HEK293 (cell line): ENCODE data around the gene PDLIM7.

Experiments
- GLI4 ChIP-seq: fragments of 450-650 bp; formaldehyde crosslinking; IDR thresholded peaks from 2 replicates; pipeline ENCODE4 v1.5.1; 2016; ENCODE audit warnings: missing biosample characterization, missing genetic modification characterization
- PBX3 ChIP-seq: sonication (generic); formaldehyde crosslinking; IDR thresholded peaks from 2 replicates; pipeline ENCODE4 v1.8.1; 2022; ENCODE audit warnings: mild to moderate bottlenecking, moderate library complexity, missing genetic modification reagents
- TCF7L2 ChIP-seq: IDR thresholded peaks from 2 replicates; pipeline ENCODE4 v1.6.1; 2011; ENCODE audit warnings: low read depth, mild to moderate bottlenecking, inconsistent platforms, low read length, moderate library complexity, borderline replicate concordance
- ZBTB21 ChIP-seq: fragments of 450-650 bp; formaldehyde crosslinking; IDR thresholded peaks from 2 replicates; pipeline ENCODE4 v1.5.1; 2017; ENCODE audit warnings: missing biosample characterization, missing genetic modification characterization
- ZNF311 ChIP-seq: fragments of 450-650 bp; formaldehyde crosslinking; IDR thresholded peaks from 2 replicates; pipeline ENCODE4 v1.5.1; 2017; ENCODE audit warnings: missing biosample characterization, missing genetic modification characterization, borderline replicate concordance
- ZNF354C ChIP-seq: fragments of 450-650 bp; formaldehyde crosslinking; IDR thresholded peaks from 2 replicates; pipeline ENCODE4 v1.5.1; 2016; ENCODE audit warnings: missing biosample characterization, missing genetic modification characterization, low read depth, borderline replicate concordance
- ZNF776 ChIP-seq: fragments of 450-650 bp; formaldehyde crosslinking; IDR thresholded peaks from 2 replicates; pipeline ENCODE4 v1.5.0; 2017; ENCODE audit warnings: missing biosample characterization, missing genetic modification characterization, borderline replicate concordance
- ZSCAN18 ChIP-seq: fragments of 450-650 bp; formaldehyde crosslinking; IDR thresholded peaks from 2 replicates; pipeline ENCODE4 v1.5.1; 2016; ENCODE audit warnings: missing biosample characterization, missing genetic modification characterization
- TF ChIP-seq, protein P1 (sequence below): fragments of 450-650 bp; formaldehyde crosslinking; IDR thresholded peaks from 2 replicates; pipeline ENCODE4 v1.5.1; 2016; ENCODE audit warnings: missing biosample characterization, missing genetic modification characterization
- TF ChIP-seq, protein P2 (sequence below): fragments of 450-650 bp; formaldehyde crosslinking; IDR thresholded peaks from 2 replicates; pipeline ENCODE4 v1.5.1; 2016; ENCODE audit warnings: missing biosample characterization, missing genetic modification characterization, low read depth
- TF ChIP-seq, protein P3 (sequence below): fragments of 450-650 bp; formaldehyde crosslinking; IDR thresholded peaks from 2 replicates; pipeline ENCODE4 v1.5.1; 2016; ENCODE audit warnings: missing biosample characterization, missing genetic modification characterization

DNA sequence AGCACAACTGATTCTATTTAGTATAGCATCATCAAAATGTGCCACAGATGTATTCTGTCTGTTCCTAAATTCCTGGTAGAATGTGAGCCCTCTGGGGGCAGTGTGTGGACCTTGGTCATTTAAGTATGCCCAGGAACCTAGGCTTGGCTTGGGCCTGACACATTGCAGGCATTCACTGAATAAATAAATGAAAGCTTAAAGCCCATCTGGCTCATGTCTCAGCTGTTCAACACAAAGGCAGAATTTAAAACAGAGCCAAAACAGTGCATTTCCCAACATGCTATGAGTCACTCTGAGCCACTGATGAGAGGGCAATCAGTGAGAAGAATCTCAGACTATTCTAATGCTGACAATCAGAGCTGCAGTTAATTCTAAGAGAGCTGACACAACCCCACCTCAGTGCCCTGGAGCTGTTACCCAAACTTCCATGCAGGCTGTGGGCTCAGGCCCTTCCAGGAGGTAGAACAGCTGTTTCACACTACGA lies 48.9 kb upstream of the PDLIM7 start:
- TF ChIP-seq, protein P1, sequence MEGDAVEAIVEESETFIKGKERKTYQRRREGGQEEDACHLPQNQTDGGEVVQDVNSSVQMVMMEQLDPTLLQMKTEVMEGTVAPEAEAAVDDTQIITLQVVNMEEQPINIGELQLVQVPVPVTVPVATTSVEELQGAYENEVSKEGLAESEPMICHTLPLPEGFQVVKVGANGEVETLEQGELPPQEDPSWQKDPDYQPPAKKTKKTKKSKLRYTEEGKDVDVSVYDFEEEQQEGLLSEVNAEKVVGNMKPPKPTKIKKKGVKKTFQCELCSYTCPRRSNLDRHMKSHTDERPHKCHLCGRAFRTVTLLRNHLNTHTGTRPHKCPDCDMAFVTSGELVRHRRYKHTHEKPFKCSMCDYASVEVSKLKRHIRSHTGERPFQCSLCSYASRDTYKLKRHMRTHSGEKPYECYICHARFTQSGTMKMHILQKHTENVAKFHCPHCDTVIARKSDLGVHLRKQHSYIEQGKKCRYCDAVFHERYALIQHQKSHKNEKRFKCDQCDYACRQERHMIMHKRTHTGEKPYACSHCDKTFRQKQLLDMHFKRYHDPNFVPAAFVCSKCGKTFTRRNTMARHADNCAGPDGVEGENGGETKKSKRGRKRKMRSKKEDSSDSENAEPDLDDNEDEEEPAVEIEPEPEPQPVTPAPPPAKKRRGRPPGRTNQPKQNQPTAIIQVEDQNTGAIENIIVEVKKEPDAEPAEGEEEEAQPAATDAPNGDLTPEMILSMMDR (tag by site-specific recombination) = no peak
- no peak for TF ChIP-seq PBX3 (CRISPR knock-in tag)
- TF ChIP-seq ZBTB21 (tag by site-specific recombination) = no peak
- TF ChIP-seq ZNF311 (tag by site-specific recombination) = no peak
- TF ChIP-seq GLI4 = no peak
- TF ChIP-seq, protein P2, sequence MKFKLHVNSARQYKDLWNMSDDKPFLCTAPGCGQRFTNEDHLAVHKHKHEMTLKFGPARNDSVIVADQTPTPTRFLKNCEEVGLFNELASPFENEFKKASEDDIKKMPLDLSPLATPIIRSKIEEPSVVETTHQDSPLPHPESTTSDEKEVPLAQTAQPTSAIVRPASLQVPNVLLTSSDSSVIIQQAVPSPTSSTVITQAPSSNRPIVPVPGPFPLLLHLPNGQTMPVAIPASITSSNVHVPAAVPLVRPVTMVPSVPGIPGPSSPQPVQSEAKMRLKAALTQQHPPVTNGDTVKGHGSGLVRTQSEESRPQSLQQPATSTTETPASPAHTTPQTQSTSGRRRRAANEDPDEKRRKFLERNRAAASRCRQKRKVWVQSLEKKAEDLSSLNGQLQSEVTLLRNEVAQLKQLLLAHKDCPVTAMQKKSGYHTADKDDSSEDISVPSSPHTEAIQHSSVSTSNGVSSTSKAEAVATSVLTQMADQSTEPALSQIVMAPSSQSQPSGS (tag by site-specific recombination) = no peak
- no peak for TF ChIP-seq ZSCAN18
- TF ChIP-seq ZNF776 = no peak
- no peak for TF ChIP-seq ZNF354C
- TF ChIP-seq, protein P3, sequence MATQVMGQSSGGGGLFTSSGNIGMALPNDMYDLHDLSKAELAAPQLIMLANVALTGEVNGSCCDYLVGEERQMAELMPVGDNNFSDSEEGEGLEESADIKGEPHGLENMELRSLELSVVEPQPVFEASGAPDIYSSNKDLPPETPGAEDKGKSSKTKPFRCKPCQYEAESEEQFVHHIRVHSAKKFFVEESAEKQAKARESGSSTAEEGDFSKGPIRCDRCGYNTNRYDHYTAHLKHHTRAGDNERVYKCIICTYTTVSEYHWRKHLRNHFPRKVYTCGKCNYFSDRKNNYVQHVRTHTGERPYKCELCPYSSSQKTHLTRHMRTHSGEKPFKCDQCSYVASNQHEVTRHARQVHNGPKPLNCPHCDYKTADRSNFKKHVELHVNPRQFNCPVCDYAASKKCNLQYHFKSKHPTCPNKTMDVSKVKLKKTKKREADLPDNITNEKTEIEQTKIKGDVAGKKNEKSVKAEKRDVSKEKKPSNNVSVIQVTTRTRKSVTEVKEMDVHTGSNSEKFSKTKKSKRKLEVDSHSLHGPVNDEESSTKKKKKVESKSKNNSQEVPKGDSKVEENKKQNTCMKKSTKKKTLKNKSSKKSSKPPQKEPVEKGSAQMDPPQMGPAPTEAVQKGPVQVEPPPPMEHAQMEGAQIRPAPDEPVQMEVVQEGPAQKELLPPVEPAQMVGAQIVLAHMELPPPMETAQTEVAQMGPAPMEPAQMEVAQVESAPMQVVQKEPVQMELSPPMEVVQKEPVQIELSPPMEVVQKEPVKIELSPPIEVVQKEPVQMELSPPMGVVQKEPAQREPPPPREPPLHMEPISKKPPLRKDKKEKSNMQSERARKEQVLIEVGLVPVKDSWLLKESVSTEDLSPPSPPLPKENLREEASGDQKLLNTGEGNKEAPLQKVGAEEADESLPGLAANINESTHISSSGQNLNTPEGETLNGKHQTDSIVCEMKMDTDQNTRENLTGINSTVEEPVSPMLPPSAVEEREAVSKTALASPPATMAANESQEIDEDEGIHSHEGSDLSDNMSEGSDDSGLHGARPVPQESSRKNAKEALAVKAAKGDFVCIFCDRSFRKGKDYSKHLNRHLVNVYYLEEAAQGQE (tag by site-specific recombination) = no peak
- no peak for TF ChIP-seq TCF7L2
